Activated T-helper 9 cell treated with anti-CD3 and anti-CD28 coated beads, Interleukin-2, amount 50 U/mL, for 16 hours (primary cell): ENCODE results near the gene SH3RF1.
"Not testable (repeated sequence)": the region's sequence is repeated elsewhere in the genome, so short reads cannot be mapped to it uniquely, and the experiment has no call there.

ENCODE experiments used
- DNase-seq: peaks from one replicate; pipeline ENCODE4 v3.0.0-alpha.2; 2020; ENCODE audit warnings: low read depth

Gene SH3RF1

GRCh38 chr4:169225812-169226211 lies 44.9 kb downstream of the SH3RF1 start:
- no peak for DNase-seq

DNA sequence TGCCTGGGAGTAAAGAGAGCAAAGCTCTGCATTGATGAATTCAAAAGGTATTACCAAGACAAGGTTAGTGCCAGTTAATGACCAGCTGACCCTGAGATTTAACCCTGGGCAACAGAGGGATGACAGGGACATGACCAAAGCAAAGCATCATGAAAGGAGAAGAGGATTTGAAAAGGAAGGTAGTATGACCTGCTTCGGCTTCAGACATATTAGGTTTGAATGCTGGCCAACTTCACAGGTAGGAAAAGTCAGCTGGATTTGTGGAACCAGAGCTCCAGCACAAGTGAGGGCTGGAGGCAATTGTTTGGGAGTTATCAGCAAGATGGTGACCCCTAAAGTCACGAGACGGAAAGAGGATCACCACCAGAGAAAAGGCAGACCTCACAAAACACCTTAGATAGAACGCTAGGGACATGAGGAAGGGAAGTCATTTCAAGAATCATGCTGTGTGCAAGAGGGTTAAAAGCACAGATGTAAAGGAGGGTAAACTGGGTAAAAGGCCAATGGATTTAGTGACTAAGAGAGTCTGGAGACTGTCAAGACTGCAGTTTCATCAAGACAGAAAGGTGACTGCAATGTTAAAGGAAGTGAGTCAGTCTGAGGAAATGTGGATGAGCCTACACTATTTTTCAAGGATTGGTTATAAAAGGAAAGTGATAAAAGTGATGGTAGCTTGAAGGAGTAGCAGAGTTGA lies 45.6 kb downstream of the SH3RF1 start:
- DNase-seq: no peak

DNA sequence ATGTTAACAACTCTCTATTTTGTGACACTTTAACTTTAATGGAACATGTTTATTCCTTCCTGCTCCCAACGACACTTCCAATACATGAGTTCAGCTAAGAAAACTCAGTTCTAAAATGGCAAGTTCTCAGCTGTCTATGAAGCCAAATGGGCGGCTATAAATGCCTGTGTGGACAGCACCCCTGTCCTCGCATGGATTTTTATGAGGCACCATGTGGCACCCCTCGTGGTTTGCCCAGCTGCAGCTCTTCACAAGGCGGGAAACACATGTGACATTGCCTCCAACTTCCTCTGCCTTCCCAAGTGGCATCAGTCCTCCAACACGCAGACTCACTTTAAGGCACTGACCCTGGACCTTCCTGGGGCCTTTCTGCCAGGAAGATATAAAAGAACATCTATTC lies 48.0 kb downstream of the SH3RF1 start:
- no peak for DNase-seq

DNA sequence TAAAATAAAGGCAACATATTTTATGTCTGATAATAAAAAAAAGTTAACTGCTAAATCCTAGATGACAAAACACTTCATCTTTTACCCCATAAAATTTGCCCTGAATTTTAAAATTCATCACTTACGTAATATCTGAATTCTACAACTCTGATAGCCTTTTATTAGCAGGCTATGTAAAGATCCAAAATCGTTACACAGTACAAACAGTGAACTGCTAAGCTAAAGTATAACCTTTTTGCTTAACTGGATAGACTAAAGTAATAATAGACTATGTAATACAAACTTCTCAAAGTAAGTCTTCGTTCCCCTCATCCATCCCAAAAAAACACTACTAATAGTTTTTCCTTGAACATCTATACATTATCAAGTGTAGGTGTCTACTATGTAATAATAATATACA lies 49.1 kb downstream of the SH3RF1 start:
- DNase-seq: no peak

DNA sequence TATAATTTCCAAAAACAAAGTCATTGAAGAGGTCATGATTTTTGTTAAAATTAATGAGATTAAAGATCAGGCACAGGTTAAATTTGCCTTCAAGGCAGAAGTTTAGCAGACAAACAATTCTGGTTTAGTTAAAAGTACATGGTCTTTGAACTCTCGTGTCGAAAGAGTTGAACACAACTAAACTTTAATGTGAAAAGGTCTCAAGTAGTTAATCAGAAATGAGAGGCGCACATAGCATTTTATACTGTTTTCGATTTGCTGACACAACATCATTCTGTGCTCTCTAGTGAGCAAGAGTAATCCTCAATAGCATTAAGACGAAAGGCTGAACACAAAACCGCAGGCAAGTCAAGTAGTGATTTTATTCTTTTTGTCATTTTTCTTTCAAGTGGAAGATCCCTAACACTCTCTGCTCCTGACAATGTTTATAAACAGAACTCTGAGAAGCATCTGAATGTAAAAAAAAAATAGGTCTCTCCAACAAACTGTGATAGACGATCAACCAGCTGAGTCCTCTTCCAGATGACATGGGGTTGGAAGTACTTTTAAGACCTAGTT lies 49.8 kb downstream of the SH3RF1 start:
- no peak for DNase-seq

DNA sequence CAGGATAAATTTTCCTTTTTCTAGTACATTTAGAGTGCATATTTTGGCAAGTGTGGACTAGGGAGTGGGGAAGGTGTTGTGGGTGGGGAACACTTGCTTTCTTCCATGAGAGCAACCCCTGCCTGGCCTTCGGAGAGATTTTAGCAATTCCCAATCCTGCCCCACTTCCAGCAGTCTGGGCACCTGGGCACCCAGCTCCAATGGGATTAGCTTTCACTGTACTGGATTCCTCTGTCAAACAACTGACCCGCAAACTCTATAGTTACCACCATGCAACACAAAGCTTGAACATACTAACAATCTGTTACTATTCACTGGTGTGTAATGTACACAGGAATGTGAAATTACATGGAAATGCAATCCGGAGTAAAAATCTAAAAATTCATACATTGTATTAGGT lies 50.3 kb downstream of the SH3RF1 start:
- DNase-seq: no peak

- no peak for DNase-seq
Measured at GRCh38 chr4:169219440-169219839, 51.3 kb downstream of the SH3RF1 start.

DNA sequence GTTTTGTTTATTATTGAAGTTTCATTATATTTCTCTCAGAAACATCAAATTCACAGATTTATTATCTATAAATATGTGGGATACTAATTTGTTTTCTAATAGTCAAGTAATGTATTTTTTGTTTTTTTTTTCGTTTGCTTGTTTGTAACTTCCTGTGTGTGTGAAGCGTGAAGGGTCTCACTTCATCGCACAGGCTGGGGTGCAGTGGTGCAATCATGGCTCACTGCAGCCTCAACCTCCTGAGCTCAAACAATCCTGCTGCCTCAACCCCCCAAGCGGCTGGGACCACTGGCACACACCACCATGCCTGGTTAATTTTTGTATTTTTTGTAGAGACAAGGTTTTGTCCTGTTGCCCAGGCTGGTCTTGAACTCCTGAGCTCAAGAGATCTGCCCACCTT lies 55.1 kb downstream of the SH3RF1 start:
- no peak for DNase-seq

DNA sequence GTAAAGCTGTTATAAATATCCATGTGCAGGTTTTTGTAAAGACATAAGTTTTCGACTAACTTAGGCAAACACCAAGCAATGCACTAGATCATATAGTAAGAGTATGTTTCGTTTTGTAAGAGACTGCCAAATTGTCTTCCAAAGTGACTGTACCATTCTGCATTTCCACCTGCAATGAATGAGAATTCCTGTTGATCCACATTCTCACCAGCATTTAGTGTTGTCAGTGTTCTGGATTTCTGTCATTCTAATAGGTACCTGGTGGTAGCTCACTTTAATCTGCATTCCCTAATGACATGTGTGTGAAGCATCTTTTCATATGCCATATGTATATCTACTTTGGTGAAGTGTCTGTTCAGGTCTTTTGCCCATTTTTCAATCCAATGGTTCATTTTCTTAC lies 57.8 kb downstream of the SH3RF1 start:
- DNase-seq: no peak

DNA sequence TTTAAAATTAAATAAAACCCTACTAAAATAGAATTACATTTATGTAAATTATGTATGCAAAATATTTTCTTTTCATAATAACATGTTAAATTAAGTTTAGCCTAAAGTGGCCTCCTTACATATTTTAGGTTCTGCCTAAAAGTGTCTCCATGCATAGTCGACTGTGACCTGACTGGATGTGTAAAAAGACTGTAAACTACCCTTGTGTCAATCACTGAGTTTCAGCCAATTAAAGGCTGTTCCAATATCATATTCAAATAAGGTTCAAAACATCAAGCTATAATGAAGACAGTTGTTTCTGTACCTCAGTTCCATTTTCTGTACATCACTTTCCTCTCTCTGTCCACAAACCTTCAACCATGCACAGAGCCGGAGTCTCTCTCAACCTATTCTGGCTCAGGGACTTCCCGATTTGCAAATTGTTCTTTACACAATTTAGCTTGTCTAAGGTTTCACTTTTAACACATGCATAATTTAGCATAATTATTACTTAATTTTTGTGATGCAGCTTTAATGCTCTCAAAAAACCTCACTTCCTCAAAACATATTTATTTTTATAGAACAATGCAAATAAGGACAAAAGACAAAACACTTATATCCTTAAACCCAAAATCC lies 60.1 kb downstream of the SH3RF1 start:
- DNase-seq: no peak

DNA sequence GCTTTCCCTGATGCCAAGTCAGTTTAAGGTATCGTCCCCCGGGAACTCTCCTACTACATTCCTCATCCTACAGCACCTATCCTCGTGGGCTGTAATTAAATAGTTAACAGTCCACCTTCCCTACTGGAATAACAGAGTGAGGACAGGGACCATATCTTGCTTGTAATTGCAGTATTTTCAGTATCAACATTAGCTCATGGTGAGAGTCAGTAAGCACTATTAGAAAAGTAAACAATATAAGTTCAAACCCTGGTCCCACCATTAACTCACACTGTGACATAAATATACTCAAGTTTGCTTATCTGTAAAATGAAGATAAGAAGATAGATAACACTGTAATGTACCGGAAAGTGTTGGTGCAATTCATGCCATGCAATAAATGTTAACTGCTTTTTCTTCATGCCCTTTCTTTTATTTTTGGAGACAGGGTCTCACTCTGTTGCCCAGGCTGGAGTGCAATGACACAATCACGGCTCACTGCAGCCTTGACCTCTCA lies 61.3 kb downstream of the SH3RF1 start:
- DNase-seq: no peak

DNA sequence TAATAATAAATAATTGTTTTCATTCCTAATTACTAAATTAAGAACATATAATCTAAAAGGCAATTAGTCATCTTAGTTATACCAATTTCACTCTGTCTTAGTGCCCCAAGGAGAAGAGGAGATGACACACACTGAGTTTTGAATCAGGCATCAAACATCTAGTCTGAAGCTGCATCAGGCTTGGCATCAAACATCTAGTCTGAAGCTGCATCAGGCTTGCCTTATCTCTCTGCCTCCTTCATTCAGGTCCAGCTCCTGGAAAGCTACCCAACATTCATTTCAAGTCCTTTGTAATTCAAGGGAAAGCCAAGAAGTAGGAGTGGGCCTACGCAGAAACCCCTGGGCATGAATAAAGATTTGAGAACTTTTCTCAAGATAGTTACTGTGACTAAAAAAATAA lies 62.2 kb downstream of the SH3RF1 start:
- DNase-seq: no peak

DNA sequence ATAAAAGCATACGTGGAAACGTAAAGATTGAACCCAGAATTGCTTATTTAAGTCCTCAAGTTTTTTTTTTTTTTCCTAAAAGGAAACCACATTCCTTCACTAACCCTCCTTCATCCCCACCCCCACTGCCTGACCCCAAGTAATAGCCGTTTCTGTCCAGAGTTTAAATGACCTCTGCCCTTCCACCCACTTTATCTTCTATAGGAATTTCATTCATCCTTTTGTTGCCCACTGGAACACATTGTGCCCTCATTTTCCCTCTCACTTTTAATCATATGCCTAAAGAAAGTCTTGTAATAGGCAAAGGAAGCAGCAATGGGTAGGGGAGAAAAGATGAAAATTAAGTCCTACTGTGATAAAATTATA lies 62.7 kb downstream of the SH3RF1 start:
- DNase-seq: no peak

DNA sequence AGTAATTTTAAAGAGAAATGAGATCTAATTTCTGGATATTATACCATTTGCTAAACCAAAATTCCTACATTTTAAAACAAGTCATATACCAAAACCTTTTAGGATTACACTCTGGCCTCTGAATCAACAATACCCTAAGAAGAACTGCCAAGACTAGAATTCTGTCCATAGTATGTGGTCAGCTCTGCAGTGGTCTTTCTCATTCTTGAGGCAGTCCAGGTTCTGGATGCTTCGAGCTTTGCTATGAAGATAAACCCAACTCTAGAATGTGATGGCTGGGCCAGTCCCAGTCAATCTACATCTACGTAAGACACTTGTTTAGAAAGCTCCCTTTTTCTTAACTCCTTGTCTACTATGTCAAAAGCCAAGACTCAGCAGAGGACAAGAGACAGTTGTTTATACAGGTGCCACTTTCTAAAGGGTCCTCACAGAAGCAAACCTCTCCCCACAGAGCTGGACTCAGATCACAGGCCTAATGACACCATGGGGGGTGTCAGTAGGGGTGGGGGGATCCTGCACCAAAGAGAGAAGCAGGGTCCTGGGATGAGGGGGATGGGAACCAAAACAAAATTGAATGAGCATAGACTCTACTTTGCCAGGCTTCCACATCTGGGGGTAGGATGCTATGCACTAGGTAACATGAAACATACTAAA lies 63.2 kb downstream of the SH3RF1 start:
- DNase-seq: no peak

DNA sequence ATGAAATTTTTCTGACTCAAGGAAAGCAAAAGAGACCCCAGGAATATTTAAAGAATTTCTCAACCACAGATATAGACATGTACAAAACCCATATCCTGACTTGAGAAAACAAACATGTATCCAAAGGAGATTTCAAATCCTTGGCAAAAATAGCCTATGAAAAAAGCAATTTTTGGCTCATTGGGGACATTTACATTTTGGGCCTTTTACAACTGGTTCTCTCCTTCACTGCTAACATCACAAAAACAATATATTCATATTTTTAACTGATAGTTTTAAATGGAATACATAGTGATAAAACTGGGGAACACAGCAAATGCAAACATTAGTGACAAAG lies 65.0 kb downstream of the SH3RF1 start:
- DNase-seq: no peak

- no peak for DNase-seq
Measured at GRCh38 chr4:169205075-169205743, 65.5 kb downstream of the SH3RF1 start.

GRCh38 chr4:169203891-169204290 lies 66.9 kb downstream of the SH3RF1 start:
- DNase-seq: no peak

- not testable (repeated sequence) for DNase-seq
Measured at GRCh38 chr4:169203278-169203677, 67.5 kb downstream of the SH3RF1 start.

DNA sequence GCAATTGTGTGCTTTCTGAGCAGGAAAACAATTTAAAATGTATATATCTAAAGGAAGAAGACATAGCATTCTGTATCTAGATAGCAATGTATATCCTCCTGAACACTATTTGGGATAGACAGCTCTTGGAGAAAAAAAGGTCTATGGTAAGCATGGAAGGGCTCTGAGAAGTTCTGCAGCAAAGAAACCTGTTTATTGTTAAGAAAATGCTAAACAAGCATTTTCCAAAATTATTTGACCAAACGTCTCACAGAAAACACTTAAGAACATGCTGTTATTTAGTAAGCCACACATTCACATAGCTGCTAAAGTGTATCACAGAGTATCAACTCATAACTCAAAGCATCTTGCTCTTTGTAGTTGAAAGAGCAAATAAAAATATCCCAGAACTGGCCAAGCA lies 67.9 kb downstream of the SH3RF1 start:
- DNase-seq: no peak

DNA sequence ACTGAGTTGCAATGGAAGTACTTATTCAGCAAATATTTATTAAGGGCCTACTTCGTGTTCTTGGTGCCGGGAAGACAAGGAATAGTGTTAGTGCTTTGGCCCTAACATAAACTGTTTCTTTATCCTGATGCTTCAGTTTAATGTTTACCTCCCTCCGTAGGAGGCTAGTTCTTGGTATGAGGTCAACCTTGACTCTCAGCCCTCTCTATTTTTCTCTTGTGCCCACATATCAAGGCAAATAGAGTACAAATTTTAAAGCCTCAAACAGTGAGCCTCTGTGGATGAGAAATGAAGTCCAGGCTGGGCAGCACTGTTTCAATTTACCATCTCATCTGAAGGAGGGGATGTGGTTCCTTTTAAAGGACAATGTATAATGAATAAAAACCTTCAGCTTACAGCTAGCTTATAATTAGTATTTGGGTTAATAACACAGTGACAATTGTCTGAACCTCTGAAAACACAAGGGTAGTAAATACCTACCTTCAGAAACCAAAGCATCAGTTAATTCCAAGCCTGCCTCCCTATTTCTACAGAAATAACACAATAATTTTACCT lies 68.5 kb downstream of the SH3RF1 start:
- DNase-seq: no peak

DNA sequence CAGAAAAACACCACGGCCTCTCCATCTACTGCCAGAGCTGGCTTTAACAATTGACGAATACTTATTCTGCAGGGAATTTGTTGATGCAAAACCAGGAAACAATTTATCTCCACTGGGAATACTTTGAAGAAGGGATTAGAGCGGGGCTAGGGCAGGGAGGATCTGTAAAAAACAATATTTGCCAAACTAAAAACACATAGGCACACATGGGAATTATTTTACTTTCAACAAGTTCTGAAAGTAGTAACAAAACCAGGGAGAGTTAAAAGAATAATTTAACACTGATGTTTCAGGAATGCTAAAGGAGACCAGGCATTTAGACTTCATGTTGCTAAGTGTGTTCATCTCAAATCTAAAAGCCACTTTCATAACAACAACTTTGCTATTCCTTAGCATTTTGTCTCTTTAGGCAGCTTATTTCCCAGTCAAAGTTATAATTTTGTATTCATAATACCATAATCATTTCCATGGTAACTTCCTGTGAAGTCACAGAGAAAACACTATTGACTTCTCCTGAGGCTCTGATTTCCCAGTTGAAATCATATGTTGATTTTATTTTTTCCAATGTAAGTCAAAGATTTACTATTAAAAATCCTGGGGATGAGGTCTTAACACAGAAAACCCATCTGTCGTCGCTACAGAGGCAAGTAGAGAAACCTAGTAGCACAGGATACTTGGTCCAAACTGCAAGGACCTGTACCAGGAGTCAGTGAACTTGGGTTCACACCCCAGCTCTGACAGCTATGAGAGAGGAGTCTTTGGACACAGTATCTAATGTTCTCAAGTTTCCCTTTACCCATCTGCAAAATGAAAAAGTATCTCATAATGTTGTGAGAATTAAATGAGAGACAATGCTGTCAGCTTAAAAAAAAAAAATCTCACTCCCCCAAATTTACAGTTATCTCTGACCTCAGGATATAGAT lies 69.3 kb downstream of the SH3RF1 start:
- no peak for DNase-seq
